Spinal cord (tissue), 10 donors: ENCODE results near the gene TMEM184B. TPM values are rescaled to one million over a fixed set of nuclear protein-coding genes. Genes with fewer than 3 reads are reported as not detected.
A peak's percentile ranks its signal among the peaks of the same experiment; 100 is the strongest.

Experiments used
- DNase-seq, 6 donors: peaks; one replicate each; pipeline versions ENCODE4 v3.0.0 to v3.0.0-alpha.2; 2013 to 2015; ENCODE audit warnings: low spot score in 6 of 6, low read depth in 4 of 6
- H3K27ac ChIP-seq: one replicate; pipeline ENCODE4 v1.5.1; 2013; ENCODE audit warnings: low read depth, low read length, control low read depth
- H3K27me3 ChIP-seq: one replicate; pipeline ENCODE4 v1.6.1; 2013; ENCODE audit warnings: low read length; ENCODE audit not compliant: control insufficient read depth, insufficient read depth
- H3K36me3 ChIP-seq: one replicate; pipeline ENCODE4 v1.6.1; 2013; ENCODE audit warnings: low read length; ENCODE audit not compliant: control insufficient read depth, insufficient read depth
- H3K4me1 ChIP-seq: one replicate; pipeline ENCODE4 v1.6.1; 2013; ENCODE audit warnings: low read length; ENCODE audit not compliant: control insufficient read depth, insufficient read depth
- H3K4me3 ChIP-seq: one replicate; pipeline ENCODE4 v1.5.1; 2013; ENCODE audit warnings: low read depth, low read length, control low read depth
- H3K9me3 ChIP-seq: one replicate; pipeline ENCODE4 v1.6.1; 2013; ENCODE audit warnings: low read length; ENCODE audit not compliant: control insufficient read depth, insufficient read depth
- WGBS: methylation state at CpG from one replicate; pipeline ENCODE4 v1.1.5; 2013; ENCODE audit warnings: missing lambda C conversion rate; ENCODE audit not compliant: insufficient coverage; 5-methylcytosine and 5-hydroxymethylcytosine counted together
- polyA plus RNA-seq, 2 donors: library from polyadenylated mRNA; unstranded; fragments of 120-200 nt; gene quantifications; one replicate each; pipeline ENCODE4 v1.2.1, GENCODE V29; 2013; ENCODE audit not compliant: insufficient read length in 2 of 2
- total RNA-seq, 2 donors: library from RNA; depleted of rRNA in 1 of 2; stranded (reverse); fragments of 120-200 nt in 1 of 2; fragments of >200 nt in 1 of 2; gene quantifications; one replicate each; pipeline versions ENCODE4 v1.2.3 to v1.2.4, GENCODE V29; 2013 to 2014
- donor health status: healthy.

The TMEM184B gene
- total and polyA plus RNA-seq, 4 donors = 15.6 to 85.6 (median 41.5) TPM

GRCh38 chr22:38177044-38177443 is 95.8 kb downstream of the TMEM184B start:
- no peak overlapping the region for H3K27ac ChIP-seq
- H3K9me3 ChIP-seq = no peaks in the 10 kb centered on the region
- WGBS = 90% methylated on average over 2 of the region's 4 CpGs
- H3K4me1 ChIP-seq = peaks cover 41% of the 10 kb centered on the region
- no peaks in the 10 kb centered on the region for H3K27me3 ChIP-seq
- no peak for DNase-seq
- peaks cover 11% of the 10 kb centered on the region for H3K36me3 ChIP-seq
- H3K4me3 ChIP-seq = no peak overlapping the region

- no peak for DNase-seq
- H3K9me3 ChIP-seq = no peaks in the 10 kb centered on the region
- 69% methylated on average over 12 of the region's 14 CpGs for WGBS
- no peaks in the 10 kb centered on the region for H3K27me3 ChIP-seq
- peak overlapping the region; percentile 15 for H3K27ac ChIP-seq
- H3K4me3 ChIP-seq = no peak overlapping the region
- H3K4me1 ChIP-seq = peaks cover 37% of the 10 kb centered on the region
- peaks cover 11% of the 10 kb centered on the region for H3K36me3 ChIP-seq
Observed at GRCh38 chr22:38176170-38176741, 96.6 kb downstream of the TMEM184B start.

GRCh38 chr22:38175206-38176118 is 97.3 kb downstream of the TMEM184B start:
- Histone ChIP-seq H3K36me3 (peaks cover 11% of the 10 kb centered on the region), H3K9me3 (no peaks in the 10 kb centered on the region), H3K27me3 (no peaks in the 10 kb centered on the region), H3K4me3 (no peak overlapping the region), H3K27ac (no peak overlapping the region), H3K4me1 (peaks cover 31% of the 10 kb centered on the region)
- DNase-seq = no peak
- 92% methylated on average over 16 of the region's 17 CpGs for WGBS

DNA sequence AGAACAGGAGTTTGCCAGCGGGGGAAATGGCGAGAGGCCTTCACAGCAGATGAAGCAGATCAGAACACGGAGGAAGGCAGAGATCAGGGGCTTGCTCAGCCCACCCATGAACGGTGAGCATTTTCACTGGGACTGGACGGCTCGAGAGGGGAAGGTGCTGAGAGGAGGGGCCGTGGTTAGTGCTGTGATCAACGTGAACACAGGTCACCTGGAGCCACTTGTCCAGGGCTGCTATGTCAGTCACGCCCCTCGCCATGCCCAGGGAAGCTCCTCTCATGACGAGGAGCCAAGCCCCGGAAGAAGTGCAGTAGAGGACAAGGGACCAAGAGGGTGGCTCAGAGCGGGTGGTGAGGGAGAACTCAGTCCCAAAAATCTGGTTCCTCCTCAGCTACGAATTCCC is 98.2 kb downstream of the TMEM184B start:
- H3K9me3 ChIP-seq = no peaks in the 10 kb centered on the region
- 85% methylated on average over 14 of the region's 14 CpGs for WGBS
- H3K27me3 ChIP-seq = no peaks in the 10 kb centered on the region
- H3K27ac ChIP-seq = no peak overlapping the region
- H3K4me1 ChIP-seq = peaks cover 31% of the 10 kb centered on the region
- no peak overlapping the region for H3K4me3 ChIP-seq
- DNase-seq = no peak
- peaks cover 11% of the 10 kb centered on the region for H3K36me3 ChIP-seq

GRCh38 chr22:38173641-38173906 is 99.2 kb downstream of the TMEM184B start:
- Histone ChIP-seq H3K27ac (no peak overlapping the region), H3K36me3 (peaks cover 11% of the 10 kb centered on the region), H3K4me3 (no peak overlapping the region), H3K9me3 (no peaks in the 10 kb centered on the region), H3K4me1 (peaks cover 40% of the 10 kb centered on the region), H3K27me3 (no peaks in the 10 kb centered on the region)
- no peak for DNase-seq
- WGBS = 100% methylated on average over 1 of the region's 4 CpGs

DNA sequence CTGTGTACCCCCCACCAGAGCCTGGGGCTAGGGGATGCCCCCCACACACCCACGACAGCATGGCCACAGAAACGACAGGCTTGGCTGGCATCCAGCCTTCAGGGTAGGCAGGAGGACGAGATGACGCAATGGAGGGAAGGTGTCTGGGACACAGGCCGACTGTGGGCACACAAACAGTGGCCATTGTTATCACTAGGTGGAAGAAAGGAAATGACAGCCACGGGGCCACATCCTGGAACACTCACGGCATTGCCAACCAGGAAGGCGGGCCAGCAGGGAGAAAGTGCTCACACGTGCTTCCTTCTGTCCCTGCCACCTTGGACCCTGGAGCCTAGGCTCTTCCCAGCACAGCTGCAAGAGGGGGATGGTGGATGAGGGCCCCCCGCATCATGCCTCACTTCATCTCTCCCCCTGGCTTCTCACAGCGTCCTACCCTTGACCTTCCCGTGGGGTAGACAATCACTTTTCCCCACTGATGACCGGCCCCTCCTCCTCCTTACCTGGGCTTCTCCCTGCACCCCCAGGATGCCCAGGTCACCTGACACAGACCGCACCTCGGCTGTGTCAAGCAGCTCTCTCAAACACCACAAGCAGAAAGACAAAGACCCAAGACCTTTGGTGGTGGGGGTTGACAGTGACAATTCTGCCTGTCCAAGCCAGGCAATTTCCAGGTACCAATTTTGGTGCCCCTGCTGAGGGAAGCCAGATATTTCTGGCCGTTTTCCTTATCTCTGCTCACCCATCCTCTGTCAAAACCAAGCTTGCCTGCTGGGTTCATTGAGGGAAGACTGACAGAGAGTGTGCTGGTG is 99.8 kb downstream of the TMEM184B start:
- peaks cover 41% of the 10 kb centered on the region for H3K4me1 ChIP-seq
- H3K27me3 ChIP-seq = no peaks in the 10 kb centered on the region
- DNase-seq = peak in 2 of 6 donors; percentile 52 to 70
- peaks cover 14% of the 10 kb centered on the region for H3K36me3 ChIP-seq
- no peak overlapping the region for H3K4me3 ChIP-seq
- H3K9me3 ChIP-seq = no peaks in the 10 kb centered on the region
- 27% methylated on average over 11 of the region's 16 CpGs for WGBS
- peak overlapping the region; percentile 42 for H3K27ac ChIP-seq

GRCh38 chr22:38171927-38172831 is 100.6 kb downstream of the TMEM184B start:
- WGBS = 59% methylated on average over 14 of the region's 16 CpGs
- Histone ChIP-seq H3K9me3 (no peaks in the 10 kb centered on the region), H3K27me3 (no peaks in the 10 kb centered on the region), H3K36me3 (peaks cover 14% of the 10 kb centered on the region), H3K4me1 (peaks cover 43% of the 10 kb centered on the region), H3K27ac (peak overlapping the region; percentile 42), H3K4me3 (no peak overlapping the region)
- no peak for DNase-seq

GRCh38 chr22:38170469-38170868 is 102.3 kb downstream of the TMEM184B start:
- no peak overlapping the region for H3K4me3 ChIP-seq
- no peaks in the 10 kb centered on the region for H3K27me3 ChIP-seq
- H3K4me1 ChIP-seq = peaks cover 44% of the 10 kb centered on the region
- no peaks in the 10 kb centered on the region for H3K9me3 ChIP-seq
- H3K27ac ChIP-seq = no peak overlapping the region
- H3K36me3 ChIP-seq = peaks cover 16% of the 10 kb centered on the region
- WGBS = 90% methylated on average over 2 of the region's 5 CpGs
- no peak for DNase-seq
